HG03469 (cell line): ENCODE results near the gene AGPAT4.

Experiments used
- ATAC-seq: cut with Tn5 transposase; IDR thresholded peaks from one replicate; pipeline ENCODE4 v1.9.1; 2021; ENCODE audit warnings: mild to moderate bottlenecking, moderate library complexity, moderate number of reproducible peaks; ENCODE audit not compliant: unreplicated experiment

Gene AGPAT4

DNA sequence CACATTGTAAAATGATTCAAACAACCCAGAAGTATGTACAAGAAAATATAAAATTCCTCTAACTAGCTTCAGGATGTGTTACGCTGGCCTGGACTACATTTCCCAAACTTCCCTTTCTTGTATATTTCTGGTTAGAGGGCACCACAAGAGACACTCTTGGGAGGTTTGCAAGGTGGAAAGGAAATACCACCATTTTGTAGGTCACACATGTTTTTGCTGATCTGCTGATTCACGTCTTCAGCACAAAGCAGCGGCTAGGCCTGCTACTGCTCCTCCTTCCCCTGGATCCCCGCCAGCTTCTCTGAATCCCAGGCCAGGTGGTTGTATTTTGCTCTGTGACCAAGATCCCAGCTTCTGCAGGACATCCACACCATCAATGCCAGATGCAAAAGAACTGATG lies 104.2 kb downstream of the AGPAT4 start:
- no peak for ATAC-seq

DNA sequence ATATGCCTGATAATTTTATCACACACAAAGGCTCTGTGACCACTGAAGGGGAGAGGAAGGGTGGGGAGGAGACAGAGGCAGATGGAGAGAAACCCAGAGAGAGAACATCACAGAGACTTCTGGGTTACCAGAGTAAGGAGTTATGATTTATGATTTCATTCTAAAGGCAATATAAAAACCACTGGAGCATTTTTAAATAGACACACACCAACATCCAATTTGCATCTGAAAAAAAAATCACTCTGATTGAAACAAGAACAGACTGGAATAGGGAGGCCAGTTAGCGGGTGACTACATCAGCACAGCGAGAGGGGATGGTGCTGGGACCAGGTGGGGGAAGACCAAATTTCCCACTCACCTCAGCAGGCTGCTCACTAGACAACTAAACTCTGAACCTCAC lies 104.8 kb downstream of the AGPAT4 start:
- no peak for ATAC-seq

DNA sequence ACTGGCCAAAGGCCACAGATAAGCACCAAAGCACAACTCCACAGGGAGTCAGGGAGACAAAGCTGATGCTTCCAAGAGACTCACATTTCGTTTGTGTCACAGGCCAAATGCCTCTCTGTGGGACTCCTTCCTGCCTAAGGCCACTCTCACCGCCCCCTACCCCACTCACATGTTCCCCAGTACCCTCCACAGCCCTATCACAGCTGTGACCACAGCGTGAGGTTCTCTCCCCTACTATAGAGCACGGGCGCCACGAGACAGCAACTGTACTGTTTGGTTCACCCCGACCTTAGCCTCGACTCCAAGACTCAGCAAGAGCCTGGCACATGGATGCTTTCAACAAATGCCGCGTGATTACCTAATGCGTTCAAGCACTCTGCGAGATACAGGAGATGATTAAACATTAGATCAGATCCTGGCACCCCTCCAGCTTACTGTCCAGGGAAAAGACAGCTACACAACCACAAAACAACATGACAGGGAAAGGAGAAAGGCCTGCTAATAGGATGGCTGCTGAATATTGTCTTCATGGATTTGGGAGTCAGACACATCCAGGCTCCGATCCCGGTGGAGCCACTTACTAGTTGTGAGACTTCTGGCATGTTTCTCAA lies 105.5 kb downstream of the AGPAT4 start:
- no peak for ATAC-seq

DNA sequence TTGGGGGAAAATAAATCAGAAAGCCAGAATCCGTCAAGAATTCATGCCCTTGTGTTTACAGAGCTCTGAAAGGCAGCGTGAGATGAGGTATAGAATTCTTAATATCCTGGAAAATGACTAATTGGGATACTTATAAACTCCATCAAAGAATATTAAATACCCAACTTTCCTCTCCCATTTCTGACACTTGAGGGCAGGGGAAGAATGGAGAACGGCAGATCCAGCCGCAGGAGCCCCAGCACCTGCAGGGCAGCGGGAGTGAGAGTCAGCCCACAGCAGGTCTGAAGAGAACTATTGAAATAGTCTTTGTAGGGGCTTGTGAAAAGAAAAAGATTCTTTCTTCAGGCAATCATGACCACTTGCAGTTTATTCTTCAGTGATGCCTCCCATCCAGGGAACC lies 107.2 kb downstream of the AGPAT4 start:
- ATAC-seq: no peak

DNA sequence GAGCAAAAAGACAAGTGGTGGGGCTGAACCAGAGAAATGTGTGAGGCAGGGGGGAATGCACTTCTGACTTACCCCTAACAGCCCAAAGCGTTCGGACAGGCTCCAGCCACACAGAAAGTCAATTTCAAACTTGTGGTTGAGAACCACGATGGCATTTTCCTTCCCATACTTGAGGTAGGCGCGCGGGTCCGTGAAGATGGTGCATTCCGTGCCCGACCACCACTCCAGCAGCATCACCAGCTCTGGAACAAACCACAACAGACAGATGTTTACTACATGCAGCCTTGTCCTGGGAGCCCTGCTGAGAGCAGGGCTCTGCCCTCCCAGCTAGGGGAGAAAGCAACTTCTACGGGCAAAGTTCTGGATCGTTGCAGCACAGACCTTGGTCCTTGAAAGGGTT lies 107.7 kb downstream of the AGPAT4 start:
- no peak for ATAC-seq

GRCh38 chr6:161164182-161164625 lies 109.7 kb downstream of the AGPAT4 start:
- no peak for ATAC-seq

DNA sequence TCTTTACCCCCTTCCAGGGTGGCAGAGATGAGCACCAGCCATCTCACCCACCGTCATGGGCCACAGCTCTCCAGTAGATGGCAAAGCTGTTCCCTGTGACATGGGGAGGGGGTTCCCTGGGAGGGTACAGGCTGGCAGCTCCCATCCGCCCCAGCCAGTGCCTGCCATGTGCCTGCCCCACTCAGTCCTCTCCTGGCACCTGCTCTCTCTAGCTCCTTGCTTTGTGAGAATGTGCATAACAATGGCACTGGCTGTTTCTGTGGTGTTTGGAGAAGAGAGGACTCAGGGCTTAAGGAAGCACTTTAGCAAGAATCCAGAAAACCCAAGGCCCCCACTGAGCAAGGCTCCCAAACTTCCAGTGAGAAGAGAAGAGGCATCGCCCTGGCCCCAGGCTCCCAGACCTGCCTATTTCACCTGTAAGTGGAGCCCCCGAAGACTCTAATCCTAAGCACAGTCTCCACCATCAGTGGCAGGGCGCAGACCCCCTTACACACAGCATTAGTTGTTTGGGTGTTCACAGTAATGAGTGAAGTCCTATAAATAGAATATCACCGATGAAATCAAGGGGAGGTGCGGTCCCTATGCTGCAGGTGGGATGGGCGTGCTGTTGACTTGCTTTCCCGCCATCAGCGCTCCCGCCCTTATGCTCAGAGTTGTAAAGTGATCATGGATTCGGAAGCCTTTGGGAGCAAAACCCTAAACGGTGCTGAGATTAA lies 110.2 kb downstream of the AGPAT4 start:
- no peak for ATAC-seq

DNA sequence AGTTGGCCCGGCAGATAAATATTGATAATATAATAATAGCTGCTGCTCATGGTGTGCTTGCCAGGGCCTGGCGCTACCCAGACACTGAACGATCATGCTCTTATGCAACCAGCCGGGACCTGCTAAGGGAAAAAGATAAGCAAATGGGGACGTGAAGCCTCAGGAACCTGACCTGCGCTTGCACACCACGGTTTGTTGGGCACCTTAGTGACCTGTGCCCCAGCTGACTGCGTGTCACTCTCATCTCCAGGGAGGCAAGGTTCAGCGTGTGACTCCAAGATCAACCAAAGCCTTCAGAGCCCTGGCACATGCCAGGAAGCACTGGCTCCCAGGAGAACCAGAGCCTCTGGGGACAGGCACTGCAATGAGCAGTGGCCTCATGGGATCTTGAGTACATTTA lies 111.1 kb downstream of the AGPAT4 start:
- ATAC-seq: no peak

DNA sequence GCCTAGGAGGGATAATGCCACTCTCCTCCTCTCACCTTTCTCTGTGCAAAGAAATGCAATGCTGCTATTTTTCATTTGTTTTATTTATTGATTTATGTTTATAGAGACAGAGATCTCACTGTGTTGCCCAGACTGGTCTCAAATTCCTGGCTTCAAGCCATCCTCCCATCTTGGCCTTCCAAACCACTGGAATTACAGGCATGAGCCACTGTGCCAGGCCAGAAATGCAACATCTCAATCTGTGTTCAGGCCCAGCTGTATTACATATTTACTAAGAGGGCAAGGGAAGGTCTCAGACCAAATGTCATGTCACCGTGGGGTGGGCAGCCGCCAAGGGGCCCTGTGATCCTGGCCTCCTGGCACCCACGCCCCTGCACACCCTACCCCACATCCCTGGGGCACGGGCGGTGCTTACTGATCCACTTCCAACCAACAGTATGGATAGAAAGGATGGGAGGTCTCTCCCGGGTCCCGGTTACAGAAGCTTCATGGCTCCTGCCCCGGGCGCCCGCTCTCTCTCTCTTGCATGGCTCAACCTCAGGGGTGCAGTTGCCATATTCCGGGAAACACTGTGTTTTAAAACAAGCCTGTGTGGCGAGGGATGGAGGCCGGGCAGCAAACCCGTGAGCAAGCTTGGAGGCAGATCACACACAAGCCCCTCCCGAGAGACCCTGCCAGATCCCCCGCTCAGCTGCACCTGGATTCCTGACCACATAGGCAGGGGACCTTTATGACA lies 111.8 kb downstream of the AGPAT4 start:
- ATAC-seq: no peak

DNA sequence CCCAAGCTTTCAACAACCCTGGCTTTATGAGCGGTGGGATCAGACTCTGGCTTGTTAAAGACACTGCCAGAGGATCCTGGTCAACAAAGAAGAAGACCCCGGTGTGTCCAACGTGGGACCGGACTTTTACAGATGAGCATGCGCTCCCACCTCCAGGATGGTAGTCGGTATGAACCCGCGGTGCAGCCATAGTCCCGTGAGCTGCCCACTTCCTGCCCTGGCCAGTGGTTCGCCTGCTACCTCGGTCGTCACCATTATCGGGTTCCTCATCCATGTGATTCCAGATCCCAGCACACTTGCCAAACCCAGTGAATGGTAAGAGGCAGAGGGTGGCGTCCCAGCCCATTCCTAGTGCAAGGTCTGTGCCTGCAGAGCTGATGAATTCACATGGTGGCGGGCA lies 112.7 kb downstream of the AGPAT4 start:
- no peak for ATAC-seq

DNA sequence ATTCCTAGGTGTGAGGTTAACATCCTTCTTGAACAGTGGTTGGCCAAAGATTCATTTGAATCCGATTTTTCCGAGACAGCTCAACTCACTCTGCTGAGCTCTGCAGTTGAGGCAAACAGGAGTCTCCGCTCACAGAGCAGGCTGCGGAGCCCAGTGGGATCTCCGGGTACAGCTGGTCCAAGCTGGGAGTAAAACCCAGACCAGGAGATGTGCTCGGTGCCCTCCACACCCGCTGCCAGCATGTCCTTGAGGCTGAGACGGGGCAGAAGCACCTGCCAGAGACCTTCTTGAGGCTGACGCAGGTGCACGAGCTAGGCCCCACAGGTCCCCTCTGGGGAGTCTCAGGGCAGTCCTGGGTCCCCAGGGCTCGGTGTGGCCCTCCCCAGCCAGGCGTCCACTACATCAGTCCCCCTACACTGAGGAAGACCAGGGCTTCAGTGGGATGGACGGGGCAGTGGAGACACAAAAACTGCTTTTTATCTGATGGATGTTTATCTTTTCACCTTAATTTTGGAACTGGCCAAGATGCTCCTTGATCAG lies 119.0 kb downstream of the AGPAT4 start:
- ATAC-seq: no peak

DNA sequence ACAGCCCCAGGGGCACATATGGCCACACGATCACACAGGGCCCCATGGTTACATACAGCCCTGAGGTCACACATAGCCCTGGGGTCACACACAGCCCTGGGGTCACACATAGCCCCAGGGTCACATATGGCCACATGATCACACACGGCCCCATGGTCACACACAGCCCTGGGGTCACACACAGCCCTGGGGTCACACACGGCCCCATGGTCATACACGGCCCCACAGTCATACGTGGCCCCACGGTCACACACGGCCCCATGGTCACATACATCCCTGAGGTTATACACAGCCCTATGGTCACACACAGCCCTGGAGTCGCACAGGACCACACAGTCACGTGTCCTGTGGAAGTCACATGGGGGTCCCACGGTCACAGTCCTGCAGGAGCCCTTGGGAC lies 120.1 kb downstream of the AGPAT4 start:
- no peak for ATAC-seq

DNA sequence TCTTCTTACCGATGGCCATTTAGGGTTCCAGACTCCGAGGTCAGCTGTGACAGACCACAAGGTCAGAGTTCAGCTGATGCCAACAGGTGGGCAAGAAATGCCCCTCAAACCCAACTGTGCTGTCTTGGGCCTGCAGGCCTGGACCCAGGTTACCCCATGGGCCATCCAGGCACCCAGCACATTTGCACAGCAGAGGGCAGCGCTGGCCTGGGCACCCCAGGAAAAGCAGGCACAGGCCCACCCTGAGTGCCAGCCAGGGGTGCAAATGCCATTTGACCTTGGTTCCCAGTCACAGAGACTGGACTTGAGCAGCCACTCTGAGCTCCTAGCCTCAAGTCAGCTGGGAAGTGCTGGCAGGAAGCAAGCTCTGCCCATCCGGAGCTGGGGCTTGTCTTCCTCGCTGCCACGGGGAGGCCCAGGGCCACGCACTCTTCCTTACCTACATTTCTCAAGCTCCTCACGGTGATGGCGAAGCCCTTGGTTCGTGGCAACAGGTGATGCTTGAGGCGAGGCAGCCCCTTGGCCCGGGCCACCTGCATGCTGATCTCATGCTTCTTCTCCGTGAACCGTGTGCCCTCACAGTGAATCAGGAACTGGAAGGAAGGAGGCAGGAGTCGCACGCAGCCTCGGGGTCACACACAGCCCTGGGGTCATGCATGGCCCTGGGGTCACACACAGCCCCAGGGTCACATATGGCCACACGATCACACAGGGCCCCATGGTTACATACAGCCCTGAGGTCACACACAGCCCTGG lies 120.8 kb downstream of the AGPAT4 start:
- no peak for ATAC-seq

GRCh38 chr6:161152527-161152862 lies 121.4 kb downstream of the AGPAT4 start:
- ATAC-seq: no peak

- ATAC-seq: no peak
Observed at GRCh38 chr6:161151660-161152526, 122.0 kb downstream of the AGPAT4 start.

GRCh38 chr6:161151059-161151645 lies 122.7 kb downstream of the AGPAT4 start:
- no peak for ATAC-seq

DNA sequence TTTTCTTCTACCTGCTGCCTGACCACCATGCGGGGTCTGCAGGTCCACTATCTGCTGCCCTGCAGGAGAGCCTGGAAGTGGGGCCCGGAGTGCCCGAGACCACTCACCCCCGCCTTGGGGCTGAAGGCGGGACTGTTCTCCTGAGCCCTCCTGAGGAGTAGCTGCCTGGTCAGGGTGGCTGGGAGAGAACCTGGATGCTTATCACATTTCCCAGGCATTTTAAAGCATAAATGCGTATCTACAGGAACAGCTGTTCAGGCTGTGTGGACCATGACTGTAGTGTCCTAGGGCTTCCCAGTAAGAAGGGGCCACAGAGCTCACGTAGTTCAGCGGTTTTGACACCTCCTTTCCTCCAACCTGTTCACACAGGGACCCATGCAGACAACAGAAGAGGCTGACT lies 123.3 kb downstream of the AGPAT4 start:
- ATAC-seq: no peak

DNA sequence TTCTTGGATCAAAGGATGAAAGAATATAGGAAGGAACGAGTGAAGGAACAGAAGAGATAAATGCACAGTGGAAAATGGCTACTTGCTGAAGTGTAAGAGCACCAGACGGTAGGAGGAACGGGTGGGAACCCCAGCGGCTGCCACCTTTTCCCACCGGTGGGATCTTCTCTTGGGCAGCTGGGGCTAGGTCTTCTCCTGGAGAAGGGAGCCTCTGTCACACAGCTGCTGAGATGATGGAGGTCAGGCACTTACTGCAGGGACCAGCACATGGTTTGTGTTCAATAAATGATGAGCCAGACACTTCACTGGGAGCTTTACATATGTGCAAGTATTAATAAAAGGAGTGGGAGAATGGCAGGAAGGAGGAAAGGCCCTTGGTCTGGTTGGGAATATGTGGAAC lies 123.7 kb downstream of the AGPAT4 start:
- ATAC-seq: no peak

- no peak for ATAC-seq
Observed at GRCh38 chr6:161143663-161144430, 130.0 kb downstream of the AGPAT4 start.
